Peyer's patch (tissue), 4 donors: Measurements from ENCODE around the gene RTCA. TPM values are rescaled to one million over a fixed set of nuclear protein-coding genes. Genes with fewer than 3 reads are reported as not detected.
"Not testable (repeated sequence)": the region's sequence is repeated elsewhere in the genome, so short reads cannot be mapped to it uniquely, and the experiment has no call there.

Experiments
- DNase-seq, 3 donors: peaks; one replicate each; pipeline ENCODE4 v3.0.0-alpha.2; 2017 to 2019
- H3K27ac ChIP-seq, 4 donors: fragments of 200-600 bp; sonication (generic); one replicate each; pipeline ENCODE4 v1.5.1; 2016 to 2019
- H3K27me3 ChIP-seq, 2 donors: fragments of 200-600 bp; sonication (generic); one replicate each; pipeline ENCODE4 v1.5.1; 2019
- H3K36me3 ChIP-seq, 3 donors: fragments of 200-600 bp; sonication (generic); one replicate each; pipeline ENCODE4 v1.5.1; 2016 to 2019
- H3K4me1 ChIP-seq, 4 donors: fragments of 200-600 bp; sonication (generic); one replicate each; pipeline ENCODE4 v1.5.1; 2016 to 2019
- H3K4me3 ChIP-seq, 4 donors: fragments of 200-600 bp; sonication (generic); 1 replicate in 3 of 4; 2 replicates in 1 of 4; pipeline ENCODE4 v1.5.1; 2016 to 2019; ENCODE audit warnings: mild to moderate bottlenecking in 1 of 4
- H3K9me3 ChIP-seq, 4 donors: fragments of 200-600 bp; sonication (generic); one replicate each; pipeline ENCODE4 v1.5.1; 2016 to 2019; ENCODE audit warnings: mild to moderate bottlenecking in 1 of 4
- POLR2A ChIP-seq, 2 donors: fragments of 450-650 bp; IDR thresholded peaks; one replicate each; pipeline ENCODE4 v1.5.1; 2017; ENCODE audit warnings: antibody characterized with exemption in 2 of 2, mild to moderate bottlenecking in 2 of 2, moderate library complexity in 2 of 2
- total RNA-seq, 4 donors: library from RNA; depleted of rRNA; stranded (reverse); fragments of >200 nt; gene quantifications; one replicate each; pipeline ENCODE4 v1.1.0, GENCODE V29; 2016
- TF ChIP-seq, protein P1 (sequence below), 6 experiments: fragments of 450-650 bp in 4 of 6; fragments of 200-600 bp in 2 of 6; sonication (generic) in 1 of 6; IDR thresholded peaks; one replicate each; pipeline ENCODE4 v1.5.1; 2017 to 2019; ENCODE audit warnings: antibody characterized with exemption in 6 of 6, mild to moderate bottlenecking in 3 of 6, moderate library complexity in 1 of 6

RTCA gene
- total RNA-seq, 4 donors from 2014 or later, result 31.5 to 71.8 (median 46.7) TPM

DNA sequence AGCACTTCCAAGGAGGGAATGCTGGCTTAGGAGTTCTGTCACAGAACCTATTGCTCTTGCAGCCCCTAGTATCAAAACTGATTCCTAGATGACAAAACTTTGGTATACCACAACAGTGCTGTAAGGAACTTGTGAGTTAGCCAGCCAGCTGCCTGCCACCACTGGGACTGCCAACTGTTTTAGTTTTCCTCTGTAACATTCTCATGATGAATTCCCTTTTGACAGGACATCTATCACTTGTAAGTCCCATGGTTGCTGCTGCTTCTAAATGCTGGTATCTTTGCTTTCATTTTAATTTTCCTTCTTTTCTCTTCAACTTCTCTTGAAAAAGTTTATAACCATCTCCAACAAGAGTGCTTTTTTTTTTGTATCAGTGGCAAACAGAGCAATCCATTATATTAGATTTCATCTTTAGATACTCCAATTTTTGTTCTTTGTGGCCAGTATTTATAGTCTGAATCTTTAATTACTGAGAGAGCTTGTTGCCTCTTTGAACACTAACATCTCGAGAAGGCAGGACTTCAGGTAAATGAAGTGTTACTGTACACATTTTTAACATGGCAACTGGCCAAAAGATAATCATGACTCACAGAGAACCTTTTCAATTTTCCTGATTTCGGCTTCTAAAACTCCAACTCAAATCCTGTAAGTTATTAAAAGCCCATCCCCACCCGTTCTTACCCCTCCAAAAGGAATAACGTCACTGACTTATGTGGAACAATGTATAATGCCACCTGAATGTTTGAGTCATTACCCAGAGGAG lies 36.2 kb upstream of the RTCA start:
- no peak overlapping the region for H3K4me3 ChIP-seq
- no peak for TF ChIP-seq POLR2A (IDR thresholded peaks at IDR 0.05)
- TF ChIP-seq, protein P1, sequence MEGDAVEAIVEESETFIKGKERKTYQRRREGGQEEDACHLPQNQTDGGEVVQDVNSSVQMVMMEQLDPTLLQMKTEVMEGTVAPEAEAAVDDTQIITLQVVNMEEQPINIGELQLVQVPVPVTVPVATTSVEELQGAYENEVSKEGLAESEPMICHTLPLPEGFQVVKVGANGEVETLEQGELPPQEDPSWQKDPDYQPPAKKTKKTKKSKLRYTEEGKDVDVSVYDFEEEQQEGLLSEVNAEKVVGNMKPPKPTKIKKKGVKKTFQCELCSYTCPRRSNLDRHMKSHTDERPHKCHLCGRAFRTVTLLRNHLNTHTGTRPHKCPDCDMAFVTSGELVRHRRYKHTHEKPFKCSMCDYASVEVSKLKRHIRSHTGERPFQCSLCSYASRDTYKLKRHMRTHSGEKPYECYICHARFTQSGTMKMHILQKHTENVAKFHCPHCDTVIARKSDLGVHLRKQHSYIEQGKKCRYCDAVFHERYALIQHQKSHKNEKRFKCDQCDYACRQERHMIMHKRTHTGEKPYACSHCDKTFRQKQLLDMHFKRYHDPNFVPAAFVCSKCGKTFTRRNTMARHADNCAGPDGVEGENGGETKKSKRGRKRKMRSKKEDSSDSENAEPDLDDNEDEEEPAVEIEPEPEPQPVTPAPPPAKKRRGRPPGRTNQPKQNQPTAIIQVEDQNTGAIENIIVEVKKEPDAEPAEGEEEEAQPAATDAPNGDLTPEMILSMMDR (IDR thresholded peaks at IDR 0.05), result no peak
- peaks cover 0 to 56% (median 0%) of the 10 kb centered on the region in 3 donors for H3K36me3 ChIP-seq
- no peaks in the 10 kb centered on the region for H3K9me3 ChIP-seq
- DNase-seq, result no peak
- no peak overlapping the region for H3K27ac ChIP-seq
- no peaks in the 10 kb centered on the region for H3K27me3 ChIP-seq
- no peaks in the 10 kb centered on the region for H3K4me1 ChIP-seq

DNA sequence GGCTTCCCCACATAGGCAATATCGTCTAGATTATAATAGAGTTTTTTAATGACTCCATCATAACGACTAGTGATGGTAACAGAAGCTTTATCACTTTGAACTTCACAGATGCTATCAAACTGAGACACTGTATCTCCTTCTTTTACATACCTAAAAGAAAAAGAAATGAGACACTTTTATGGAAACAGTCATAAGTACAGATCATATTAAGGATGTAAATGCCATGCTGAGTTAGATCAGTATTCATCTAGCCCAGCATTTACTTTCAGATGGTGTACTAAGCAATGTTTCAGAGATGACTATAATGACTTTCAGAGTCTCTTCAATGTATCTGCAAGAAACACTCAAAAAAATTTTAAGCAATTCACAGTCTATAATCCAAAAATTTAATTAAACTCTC lies 35.3 kb upstream of the RTCA start:
- Histone ChIP-seq H3K36me3 (peaks cover 0 to 62% (median 0%) of the 10 kb centered on the region in 3 donors), H3K9me3 (no peaks in the 10 kb centered on the region)

DNA sequence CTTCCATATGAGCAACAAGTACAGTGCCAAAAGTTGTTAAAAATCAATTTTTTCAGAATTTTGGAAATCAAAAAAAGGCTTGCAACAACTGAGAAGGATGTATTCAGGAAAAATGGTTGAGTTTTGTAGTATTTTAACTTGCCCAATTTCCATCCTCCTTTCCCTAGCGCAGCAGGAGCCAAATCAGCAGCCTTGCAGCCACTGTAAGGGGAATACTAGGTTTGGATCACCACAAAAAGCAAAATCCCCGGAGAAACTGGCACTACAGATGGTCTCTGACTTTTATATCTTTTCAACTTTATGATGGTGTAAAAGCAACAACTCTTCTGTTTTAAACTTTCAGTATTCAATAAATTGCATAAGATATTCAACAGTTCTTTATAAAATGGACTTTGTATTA lies 34.3 kb upstream of the RTCA start:
- no peaks in the 10 kb centered on the region for H3K9me3 ChIP-seq
- no peaks in the 10 kb centered on the region for H3K4me1 ChIP-seq
- H3K36me3 ChIP-seq, result peaks cover 0 to 72% (median 0%) of the 10 kb centered on the region in 3 donors
- DNase-seq, result no peak
- TF ChIP-seq, protein P1 (IDR thresholded peaks at IDR 0.05), result no peak
- TF ChIP-seq POLR2A (IDR thresholded peaks at IDR 0.05), result no peak
- H3K27ac ChIP-seq, result no peak overlapping the region
- no peak overlapping the region for H3K4me3 ChIP-seq
- H3K27me3 ChIP-seq, result no peaks in the 10 kb centered on the region

More for the DNA sequence above, 35.3 kb upstream of the RTCA start:
- no peak for DNase-seq
- TF ChIP-seq, protein P1 (IDR thresholded peaks at IDR 0.05), result no peak
- TF ChIP-seq POLR2A (IDR thresholded peaks at IDR 0.05), result no peak
- Histone ChIP-seq H3K27ac (no peak overlapping the region), H3K4me1 (no peaks in the 10 kb centered on the region), H3K4me3 (no peak overlapping the region), H3K27me3 (no peaks in the 10 kb centered on the region)

DNA sequence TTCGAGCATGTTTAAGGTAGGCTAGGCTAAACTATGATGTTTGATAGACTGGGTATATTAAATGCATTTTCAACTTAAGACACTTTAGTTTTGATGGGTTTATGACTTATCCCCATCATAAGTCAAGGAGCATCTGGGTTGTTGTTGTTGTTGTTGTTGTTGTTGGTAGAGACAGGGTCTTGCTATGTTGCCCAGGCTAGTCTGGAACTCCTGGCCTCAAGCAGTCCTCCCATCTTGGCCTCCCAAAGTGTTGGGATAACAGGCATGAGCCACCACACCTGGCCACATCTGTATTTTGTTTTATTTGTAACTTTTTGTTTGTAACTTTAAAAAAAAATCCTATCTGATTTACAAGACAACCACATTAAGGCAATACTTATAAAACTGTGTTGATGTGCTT lies 33.9 kb upstream of the RTCA start:
- H3K4me1 ChIP-seq, result no peaks in the 10 kb centered on the region
- no peak overlapping the region for H3K4me3 ChIP-seq
- H3K36me3 ChIP-seq, result peaks cover 0 to 76% (median 0%) of the 10 kb centered on the region in 3 donors
- no peaks in the 10 kb centered on the region for H3K9me3 ChIP-seq
- TF ChIP-seq, protein P1 (IDR thresholded peaks at IDR 0.05), result no peak
- TF ChIP-seq POLR2A (IDR thresholded peaks at IDR 0.05), result no peak
- no peaks in the 10 kb centered on the region for H3K27me3 ChIP-seq
- no peak for DNase-seq
- H3K27ac ChIP-seq, result no peak overlapping the region

DNA sequence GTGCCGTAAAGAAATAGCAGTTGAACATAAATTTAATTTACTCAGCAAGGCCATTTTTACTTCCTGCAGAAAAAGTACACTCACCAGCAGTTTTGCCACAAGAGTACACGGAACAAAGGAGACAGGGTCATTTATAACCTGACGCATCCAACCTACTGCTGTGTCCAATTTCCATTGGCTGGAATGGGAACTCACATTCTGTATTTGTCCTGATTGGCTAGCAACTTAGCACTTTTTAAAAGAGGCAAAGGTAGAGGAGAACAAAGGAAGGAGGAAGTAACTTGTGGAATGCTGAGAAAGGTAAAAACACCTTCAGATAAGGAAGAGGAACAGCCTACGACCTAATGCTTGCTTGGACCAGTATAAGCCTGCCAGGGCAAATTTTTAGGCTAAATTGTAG lies 32.5 kb upstream of the RTCA start:
- H3K27ac ChIP-seq, H3K9me3 ChIP-seq, H3K4me3 ChIP-seq, DNase-seq, H3K27me3 ChIP-seq, H3K4me1 ChIP-seq: not testable (repeated sequence)
- H3K36me3 ChIP-seq, result peaks cover 0 to 80% (median 0%) of the 10 kb centered on the region in 3 donors

DNA sequence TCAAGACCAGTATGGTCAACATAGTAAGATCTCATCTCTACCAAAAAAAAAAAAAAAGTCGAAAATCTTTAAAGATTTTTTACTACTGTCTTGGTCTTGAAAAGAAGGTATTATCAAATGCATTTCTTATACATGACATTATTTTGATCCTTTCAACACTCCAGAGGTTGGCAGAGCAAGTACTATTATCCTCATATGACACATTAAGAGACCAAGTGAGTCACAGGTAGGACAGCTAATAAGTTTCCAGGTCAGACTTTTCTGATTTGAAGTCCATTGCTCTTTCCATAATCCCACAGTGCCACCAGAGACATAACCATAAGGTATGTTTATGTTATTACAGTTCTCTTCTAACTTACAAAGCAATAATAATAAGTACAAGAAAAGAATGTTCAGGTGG lies 31.6 kb upstream of the RTCA start:
- Histone ChIP-seq H3K27me3 (no peaks in the 10 kb centered on the region), H3K36me3 (peaks cover 0 to 83% (median 0%) of the 10 kb centered on the region in 3 donors), H3K4me1 (no peaks in the 10 kb centered on the region), H3K4me3 (no peak overlapping the region), H3K9me3 (no peaks in the 10 kb centered on the region), H3K27ac (no peak overlapping the region)
- DNase-seq, result no peak
- no peak for TF ChIP-seq POLR2A (IDR thresholded peaks at IDR 0.05)
- TF ChIP-seq, protein P1 (IDR thresholded peaks at IDR 0.05), result no peak
